PC-9 (cell line): Measurements from ENCODE around the gene CTNS. TPM values are rescaled to one million over a fixed set of nuclear protein-coding genes. Genes with fewer than 3 reads are reported as not detected.

Source experiments
- BruUV-seq: library from RNA; stranded (reverse); fragments of 400-500 nt; replicated peaks from 2 replicates; lab custom pipeline; 2021; lab: Mats Ljungman, UMichigan
- CTCF ChIA-PET: fragments of 300-600 bp; sonication (Branson Sonifier 250); formaldehyde crosslinking; loops from one replicate; lab custom pipeline; 2022; ENCODE audit warnings: antibody characterized with exemption; lab: Charles Lee
- POLR2A ChIA-PET: fragments of 300-600 bp; sonication (Branson Sonifier 250); formaldehyde crosslinking; loops from one replicate; lab custom pipeline; 2022; ENCODE audit warnings: antibody characterized with exemption; ENCODE audit not compliant: unreplicated experiment; lab: Charles Lee
- DNase-seq, 2 experiments: peaks; one replicate each; pipeline versions ENCODE4 v3.0.0 to v3.0.0-alpha.2; 2015 to 2022; ENCODE audit warnings: mixed read lengths in 1 of 2
- H2AFZ ChIP-seq: fragments of 200-600 bp; sonication (generic); 2 replicates; pipeline ENCODE4 v1.8.1; 2017; ENCODE audit warnings: antibody characterized with exemption
- H3F3A ChIP-seq: fragments of 200-600 bp; sonication (generic); 2 replicates; pipeline ENCODE4 v1.8.1; 2017; ENCODE audit warnings: antibody characterized with exemption, mild to moderate bottlenecking, low read depth; ENCODE audit not compliant: insufficient read depth
- H3K27ac ChIP-seq: fragments of 200-600 bp; sonication (generic); 2 replicates; pipeline ENCODE4 v1.6.1; 2016; ENCODE audit warnings: mixed run types
- H3K27me3 ChIP-seq: fragments of 200-600 bp; sonication (generic); 2 replicates; pipeline ENCODE4 v1.6.1; 2016; ENCODE audit warnings: low read depth, mixed run types; ENCODE audit not compliant: insufficient read depth
- H3K36me3 ChIP-seq: fragments of 200-600 bp; sonication (generic); 2 replicates; pipeline ENCODE4 v1.6.1; 2016; ENCODE audit warnings: low read depth, mixed run types
- H3K4me1 ChIP-seq: fragments of 200-600 bp; sonication (generic); replicated peaks from 2 replicates; pipeline ENCODE4 v1.6.1; 2016; ENCODE audit warnings: mixed run types; ENCODE audit not compliant: insufficient read depth
- H3K4me2 ChIP-seq: fragments of 200-600 bp; sonication (generic); 2 replicates; pipeline ENCODE4 v1.6.1; 2017; ENCODE audit warnings: mixed run types
- H3K4me3 ChIP-seq: fragments of 200-600 bp; sonication (generic); 2 replicates; pipeline ENCODE4 v1.6.1; 2016; ENCODE audit warnings: mixed run types
- H3K79me2 ChIP-seq: fragments of 200-600 bp; sonication (generic); 2 replicates; pipeline ENCODE4 v1.6.1; 2017; ENCODE audit warnings: low read depth, mixed run types
- H3K9me2 ChIP-seq: fragments of 200-600 bp; sonication (generic); 2 replicates; pipeline ENCODE4 v1.8.1; 2017; ENCODE audit warnings: mild to moderate bottlenecking; ENCODE audit not compliant: insufficient read depth
- H3K9me3 ChIP-seq: fragments of 200-600 bp; sonication (generic); 2 replicates; pipeline ENCODE4 v1.8.1; 2016; ENCODE audit warnings: low read depth; ENCODE audit not compliant: insufficient read depth
- H4K20me1 ChIP-seq: fragments of 200-600 bp; sonication (generic); 2 replicates; pipeline ENCODE4 v1.8.1; 2017; ENCODE audit not compliant: insufficient read depth
- CTCF ChIP-seq: fragments of 200-600 bp; sonication (generic); conservative IDR thresholded peaks from 2 replicates; pipeline ENCODE4 v1.6.1; 2017; ENCODE audit warnings: mixed run types, antibody characterized with exemption, mild to moderate bottlenecking, moderate library complexity
- EZH2 ChIP-seq: fragments of 200-600 bp; sonication (generic); IDR thresholded peaks from 2 replicates; pipeline ENCODE4 v1.8.0; 2017; ENCODE audit warnings: antibody characterized with exemption, low read depth
- intact Hi-C: fragments of 100-400 bp; cut with micrococcal nuclease; formaldehyde crosslinking; loops from one replicate; pipeline ENCODE4 v1.10.0; 2022; ENCODE audit not compliant: unreplicated experiment
- total RNA-seq: library from RNA; stranded (reverse); gene quantifications from 2 replicates; pipeline ENCODE4 v1.2.3, GENCODE V29; 2021

The CTNS gene
- total RNA-seq, 1 experiment from 2014 or later: 12.5 TPM

GRCh38 chr17:3695129-3695722, 58.7 kb downstream of the CTNS start:
- Histone ChIP-seq H4K20me1 (no peaks in the 10 kb centered on the region), H3F3A (peaks cover 10% of the 10 kb centered on the region; the same call in 1 of the 2 replicates), H3K79me2 (peaks cover 35% of the 10 kb centered on the region), H3K4me1 (peaks cover 12% of the 10 kb centered on the region), H3K4me3 (peak overlapping the region; percentile 71), H3K27me3 (no peaks in the 10 kb centered on the region), H3K27ac (no peak overlapping the region), H3K9me3 (no peaks in the 10 kb centered on the region), H3K4me2 (peak overlapping the region; percentile 83), H3K36me3 (no peaks in the 10 kb centered on the region), H3K9me2 (no peaks in the 10 kb centered on the region), H2AFZ (peak overlapping the region; percentile 98)
- no peak for TF ChIP-seq EZH2
- no peak for TF ChIP-seq CTCF
- CTCF ChIA-PET: interaction anchor here (0.6 to 1.0 kb wide), 3 partner anchors 60 to 557 kb away, joined by 3 to 6 read pairs (median 5); partner anchors contain the start of gene P2RX1
- intact Hi-C loops: no loop called here
- peak in 1 of 2 experiments; percentile 34 for DNase-seq
- POLR2A ChIA-PET: interaction anchor here (0.6 kb wide), 2 partner anchors 15 to 271 kb away, joined by 3 read pairs; no protein-coding TSS in a partner anchor
- no TSS peak for BruUV-seq

GRCh38 chr17:3695723-3696411, 59.3 kb downstream of the CTNS start, which contains the start of gene P2RX5:
TSS of gene P2RX5 (minus strand) at chr17:3696155. CDS start at chr17:3696005, 150 bp downstream.
- H3F3A ChIP-seq: peaks cover 10% of the 10 kb centered on the region; the same call in 1 of the 2 replicates
- peak in 1 of 2 experiments; percentile 36 for DNase-seq
- ChIA-PET POLR2A (interaction anchor here (0.6 to 0.7 kb wide), 3 partner anchors 15 to 270 kb away, joined by 3 read pairs; no protein-coding TSS in a partner anchor), CTCF (interaction anchor here (0.6 kb wide), 2 partner anchors 59 to 556 kb away, joined by 5 to 6 read pairs; no protein-coding TSS in a partner anchor)
- peak within 1 kb of the TSS; percentile 98 for H2AFZ ChIP-seq
- TF ChIP-seq CTCF (no peak), EZH2 (no peak)
- no peaks in the 10 kb centered on the region for H3K9me2 ChIP-seq
- peak within 1 kb of the TSS; percentile 83 for H3K4me2 ChIP-seq
- no TSS peak for BruUV-seq
- H3K27me3 ChIP-seq: no peaks in the 10 kb centered on the region
- H3K4me1 ChIP-seq: peaks cover 12% of the 10 kb centered on the region
- intact Hi-C loops: no loop called here
- H3K79me2 ChIP-seq: peaks cover 35% of the 10 kb centered on the region
- peak within 1 kb of the TSS; percentile 71 for H3K4me3 ChIP-seq
- H4K20me1 ChIP-seq: no peaks in the 10 kb centered on the region
- H3K27ac ChIP-seq: no peak within 1 kb of the TSS
- H3K36me3 ChIP-seq: no peaks in the 10 kb centered on the region
- H3K9me3 ChIP-seq: no peaks in the 10 kb centered on the region

- Histone ChIP-seq H2AFZ (no peak overlapping the region), H3K27me3 (no peaks in the 10 kb centered on the region), H3K4me2 (no peak overlapping the region), H3K9me2 (no peaks in the 10 kb centered on the region), H3K79me2 (peaks cover 35% of the 10 kb centered on the region), H3F3A (0 out of 2 replicates have a peak, but pooled peaks cover 7% of the 10 kb centered on the region), H3K36me3 (no peaks in the 10 kb centered on the region), H4K20me1 (no peaks in the 10 kb centered on the region), H3K4me3 (no peak overlapping the region), H3K27ac (no peak overlapping the region), H3K4me1 (peaks cover 12% of the 10 kb centered on the region), H3K9me3 (no peaks in the 10 kb centered on the region)
- intact Hi-C loops: no loop called here
- TF ChIP-seq EZH2 (no peak), CTCF (no peak)
- BruUV-seq: no TSS peak
- POLR2A ChIA-PET: interaction anchor here (0.5 kb wide), 1 partner anchor 22 kb away, joined by 3 read pairs; no protein-coding TSS in a partner anchor
- DNase-seq: no peak
- CTCF ChIA-PET: no interaction called here
These were observed 60.5 kb downstream of the CTNS start for GRCh38 chr17:3697103-3697476.
